Hematopoietic multipotent progenitor cell treated with erythropoietin and hydrocortisone succinate and interleukin-3 and kit ligand, for 8 days (in vitro differentiated cells): ENCODE measurements around the gene REXO1.
"Not testable (repeated sequence)": the region's sequence is repeated elsewhere in the genome, so short reads cannot be mapped to it uniquely, and the experiment has no call there.

Experiments
- DNase-seq: peaks from one replicate; pipeline ENCODE4 v3.0.0-alpha.2; 2015

The REXO1 gene

DNA sequence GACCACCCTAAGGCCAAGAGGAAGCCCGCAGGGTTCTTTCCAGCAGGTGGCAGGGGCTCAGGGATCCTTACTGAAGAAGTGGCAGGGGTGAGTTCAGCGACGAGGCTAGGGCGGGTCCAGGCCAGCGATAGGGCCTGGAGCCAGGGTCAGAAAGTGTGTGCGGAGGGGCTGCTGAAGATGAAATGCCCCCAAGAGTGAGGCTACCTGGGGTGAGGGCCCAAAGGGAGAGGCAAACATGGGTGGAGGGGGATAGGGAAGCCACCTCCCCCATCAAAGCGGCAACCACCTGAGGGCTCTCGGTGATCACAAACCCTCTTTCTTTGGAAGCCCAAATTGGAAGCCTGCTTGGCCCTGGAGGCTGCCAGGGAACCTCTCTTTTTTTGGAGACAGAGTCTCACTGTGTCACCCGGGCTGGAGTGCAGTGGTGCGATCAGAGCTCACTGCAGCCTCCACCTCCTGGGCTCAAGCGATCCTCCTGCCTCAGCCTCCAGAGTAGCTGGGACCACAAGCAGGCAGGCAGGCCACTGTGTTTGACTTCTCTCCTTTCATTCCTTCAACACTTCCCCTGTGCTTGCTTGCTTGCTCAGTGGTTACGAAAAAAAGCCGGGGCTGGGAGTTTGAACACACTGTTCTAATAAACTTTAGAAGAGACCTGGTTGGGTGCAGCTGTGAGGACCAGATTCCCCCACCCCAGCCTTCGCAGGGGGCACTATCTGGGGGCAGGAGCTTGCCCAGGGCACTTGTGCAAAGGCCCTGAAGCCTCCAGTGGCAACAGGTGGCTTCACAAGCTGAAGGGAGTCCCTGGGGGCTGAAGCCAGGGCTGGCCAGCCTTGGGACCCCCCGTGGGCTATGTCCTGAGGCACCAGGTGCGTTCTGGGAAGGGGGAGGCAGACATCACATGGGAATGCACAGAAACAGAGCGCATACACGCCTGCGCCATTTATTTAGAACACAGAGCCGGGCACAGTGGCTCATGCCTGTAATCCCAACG, 34.8 kb downstream of the REXO1 start:
- no peak for DNase-seq

DNA sequence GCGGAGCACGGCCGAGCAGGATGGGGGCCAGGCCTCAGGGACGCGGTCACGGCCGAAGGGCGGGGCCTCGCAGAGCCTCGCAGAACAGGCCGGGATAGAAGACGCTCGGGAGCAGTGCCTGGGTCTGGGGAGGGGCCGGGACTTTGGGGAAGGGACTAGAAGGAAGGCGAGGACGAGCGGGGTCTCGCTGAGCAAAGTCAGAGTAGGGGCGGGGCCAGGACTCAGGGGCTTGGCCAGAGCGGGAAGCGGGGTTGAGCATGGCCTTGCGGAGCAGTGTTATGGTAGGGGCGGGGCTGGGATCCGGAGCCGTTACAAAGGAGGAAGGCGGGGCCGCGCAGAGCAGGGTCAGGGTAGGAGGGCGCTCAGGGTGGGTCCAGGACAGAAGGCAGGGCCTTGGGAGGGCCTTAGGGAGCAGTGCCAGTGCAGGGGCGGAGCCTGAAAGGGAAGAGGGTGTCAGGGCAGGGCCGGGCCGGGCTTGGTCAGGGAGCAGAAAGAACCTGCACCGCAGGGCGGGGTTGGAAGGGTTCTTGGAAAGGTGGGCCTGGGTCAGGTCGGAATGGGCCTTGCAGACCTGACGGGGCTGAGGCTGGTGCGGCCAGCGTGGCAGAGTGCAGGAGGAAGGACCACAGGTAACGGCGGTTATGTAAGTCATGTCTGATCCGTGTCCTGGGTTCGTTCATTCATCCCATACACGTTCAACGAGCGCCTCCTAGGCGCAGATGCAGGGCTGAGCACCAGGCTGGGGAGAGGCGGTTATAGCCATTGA, 35.7 kb downstream of the REXO1 start:
- DNase-seq, result peak; percentile 99

DNA sequence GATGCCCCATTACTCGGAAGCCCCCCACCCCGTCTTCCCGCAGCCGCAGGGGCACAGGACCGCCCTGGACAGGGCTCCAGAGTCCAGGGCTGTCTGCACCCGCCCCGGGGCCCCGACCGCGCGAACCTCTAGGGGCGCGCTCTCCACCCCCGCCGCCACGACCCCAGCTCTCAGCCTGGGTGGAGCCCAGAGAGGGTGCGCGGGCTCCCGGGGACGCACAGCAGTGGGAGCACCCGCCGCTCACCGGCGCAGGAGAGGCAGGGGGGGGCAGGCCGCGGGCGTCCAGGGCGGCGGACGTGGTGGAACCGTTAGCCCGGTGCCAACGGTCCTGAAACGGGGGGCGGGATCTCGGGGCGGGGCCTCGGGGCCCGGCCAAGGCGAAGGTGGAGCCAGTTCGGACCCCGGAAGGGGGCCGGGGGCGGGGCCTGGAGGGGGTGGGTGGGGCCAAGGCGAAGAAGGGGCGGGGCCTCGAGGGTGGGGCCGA, 36.3 kb downstream of the REXO1 start, which contains the start of gene ATP8B3:
Gene ATP8B3, minus strand, starts transcription at position 335 of the 484 bp plus-strand sequence. CDS start 540 bp downstream, outside the sequence.
- no peak for DNase-seq

DNA sequence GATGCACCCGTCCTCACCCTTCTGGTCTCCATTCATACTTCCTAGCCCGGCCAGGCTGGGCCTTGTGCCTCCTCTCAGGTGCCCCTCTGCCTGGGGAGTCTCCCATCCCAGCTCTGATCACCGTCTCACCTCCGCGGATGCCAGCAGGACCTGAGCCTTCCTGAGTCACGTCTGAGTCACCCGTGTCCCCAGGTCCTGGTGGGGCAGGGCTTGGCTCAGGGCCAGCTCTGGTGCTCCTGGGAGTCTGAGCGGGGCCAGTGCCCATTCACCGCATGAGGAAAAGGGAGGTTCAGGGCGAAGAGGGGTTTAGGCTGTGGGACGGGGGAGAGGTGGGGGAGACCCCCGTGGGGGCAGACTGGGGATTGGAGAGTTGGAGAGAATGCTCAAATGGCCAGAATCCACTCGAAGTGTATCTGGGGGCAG, 36.8 kb downstream of the REXO1 start:
- DNase-seq, result peak; percentile 80

DNA sequence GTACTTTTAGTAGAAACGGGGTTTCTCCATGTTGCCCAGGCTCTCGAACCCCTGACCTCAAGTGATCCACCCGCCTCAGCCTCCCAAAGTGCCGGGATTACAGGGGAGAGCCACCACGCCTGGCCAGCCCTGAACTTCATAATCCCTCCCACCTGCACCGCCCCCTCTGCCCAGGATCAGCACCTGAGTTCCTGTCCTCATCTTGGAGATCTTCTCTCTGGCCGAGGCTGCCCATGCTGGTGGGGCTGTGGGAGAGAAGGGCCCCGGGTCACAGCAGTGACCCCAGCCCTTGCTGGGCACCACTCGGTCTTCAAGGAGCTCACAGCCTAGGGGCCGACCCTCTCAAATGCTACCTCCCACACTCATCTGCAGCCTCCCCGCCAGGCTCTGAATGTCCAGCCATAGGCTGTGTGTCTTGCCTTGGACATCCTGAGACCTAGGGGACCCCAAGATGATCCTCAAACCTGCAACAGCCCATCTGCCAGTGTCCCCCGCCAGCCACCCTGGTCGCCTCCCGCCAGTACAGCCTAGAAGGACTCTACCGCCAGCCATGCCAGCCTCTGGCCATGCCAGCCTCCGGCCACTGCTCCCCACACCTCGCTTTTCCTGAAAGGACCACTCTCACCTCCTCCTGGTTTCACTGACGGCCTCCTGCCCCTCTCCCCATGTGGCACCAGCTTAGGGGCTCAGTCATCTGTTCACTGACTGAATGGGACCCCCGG, 37.7 kb downstream of the REXO1 start:
- no peak for DNase-seq

DNA sequence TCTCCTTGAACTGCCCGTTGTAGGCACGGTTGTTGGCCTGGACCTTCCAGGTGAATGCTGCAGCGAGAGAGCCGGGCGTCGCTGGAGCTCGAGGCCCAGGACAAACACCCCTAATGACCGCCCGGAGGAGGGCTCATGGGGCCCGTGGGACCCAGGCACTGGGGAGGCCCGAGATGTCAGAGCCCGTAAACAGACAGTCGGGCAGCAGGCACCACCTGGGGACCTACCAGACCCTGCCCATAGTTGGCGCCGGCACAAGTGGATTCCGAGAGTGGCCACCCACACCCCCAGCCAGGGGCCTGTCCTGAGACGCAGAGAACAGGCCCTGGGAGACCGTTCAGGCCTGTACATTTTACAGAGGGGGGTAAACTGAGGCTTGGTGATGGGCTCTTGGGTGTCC, 38.6 kb downstream of the REXO1 start:
- DNase-seq, result no peak

DNA sequence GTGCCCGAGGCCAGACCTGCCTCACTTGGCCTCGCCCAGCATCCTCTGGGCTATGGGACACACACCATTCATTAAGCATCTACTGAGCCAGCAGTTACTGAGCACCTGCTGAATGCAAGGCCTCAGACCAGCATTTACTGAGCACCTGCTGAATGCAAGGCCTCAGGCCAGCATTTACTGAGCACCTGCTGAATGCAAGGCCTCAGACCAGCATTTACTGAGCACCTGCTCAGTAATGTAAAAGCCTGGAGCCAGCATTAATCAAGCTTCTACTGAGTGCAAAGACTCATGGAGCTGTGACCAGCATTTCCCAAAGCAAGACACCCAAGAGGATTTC, 39.9 kb downstream of the REXO1 start:
- DNase-seq, result no peak

DNA sequence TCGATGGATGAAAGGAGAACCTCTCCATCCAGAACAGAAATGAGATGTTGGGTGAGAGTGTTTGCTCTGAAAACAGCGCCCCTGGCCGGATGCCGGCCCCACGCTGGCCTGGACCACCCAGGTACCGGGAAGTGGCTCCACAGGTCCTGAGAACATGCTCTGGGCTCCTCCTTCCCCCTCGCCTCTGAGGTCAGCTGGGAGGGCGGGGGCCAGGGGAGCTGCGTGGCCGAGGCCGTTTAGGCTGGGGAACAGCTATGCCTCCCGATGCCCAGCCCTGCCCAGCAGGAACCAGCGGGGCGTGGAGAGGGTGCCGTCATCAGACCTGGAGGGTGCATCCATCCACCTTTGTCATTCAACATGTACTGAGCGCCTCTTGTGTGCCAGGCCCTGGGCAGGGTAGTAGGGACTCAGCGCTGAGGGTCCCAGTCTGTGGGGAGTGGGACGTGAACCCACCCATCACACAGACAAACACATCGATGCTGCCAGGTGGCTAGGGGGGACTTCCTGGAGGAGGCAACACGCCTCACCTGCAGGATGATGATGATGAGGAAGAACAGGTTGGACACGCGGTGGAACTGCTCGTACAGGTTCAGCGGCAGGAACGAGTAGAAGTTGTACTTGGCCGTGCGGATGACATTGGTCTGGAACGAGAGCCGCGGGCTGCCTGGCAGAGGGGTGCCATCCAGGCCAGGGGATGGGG, 40.4 kb downstream of the REXO1 start:
- DNase-seq, result no peak

DNA sequence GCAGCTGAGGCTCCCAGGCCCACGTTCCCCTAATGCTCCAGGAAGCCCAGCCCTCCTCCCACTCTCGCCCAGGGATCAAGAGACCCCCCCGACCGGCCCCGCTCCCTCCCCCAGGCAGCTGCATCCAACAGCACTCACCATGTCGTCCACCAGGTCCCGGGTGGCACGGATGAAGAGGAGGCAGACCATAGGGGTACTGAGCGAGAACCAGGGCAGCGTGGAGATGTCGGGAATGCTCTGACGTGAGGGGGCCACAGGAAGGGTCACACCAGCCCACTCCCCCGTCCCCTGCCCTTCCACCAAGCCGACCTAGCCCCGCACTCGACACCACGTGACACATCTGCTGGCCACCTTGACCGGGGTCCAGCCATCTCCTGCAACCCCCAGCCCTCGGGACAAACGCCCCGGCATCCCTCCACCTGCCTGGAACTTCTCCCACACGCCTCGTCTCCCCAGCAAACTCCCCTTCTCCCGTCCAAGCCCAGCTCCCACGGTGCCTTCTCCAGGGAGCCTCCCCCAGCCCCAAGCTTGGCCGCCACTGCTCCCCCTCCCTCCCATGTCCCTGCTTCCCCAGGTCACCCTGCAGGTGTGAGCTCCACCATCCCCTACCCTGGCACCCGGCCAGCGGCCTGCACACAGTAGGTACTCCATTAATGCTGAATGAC, 41.1 kb downstream of the REXO1 start:
- DNase-seq, result no peak

DNA sequence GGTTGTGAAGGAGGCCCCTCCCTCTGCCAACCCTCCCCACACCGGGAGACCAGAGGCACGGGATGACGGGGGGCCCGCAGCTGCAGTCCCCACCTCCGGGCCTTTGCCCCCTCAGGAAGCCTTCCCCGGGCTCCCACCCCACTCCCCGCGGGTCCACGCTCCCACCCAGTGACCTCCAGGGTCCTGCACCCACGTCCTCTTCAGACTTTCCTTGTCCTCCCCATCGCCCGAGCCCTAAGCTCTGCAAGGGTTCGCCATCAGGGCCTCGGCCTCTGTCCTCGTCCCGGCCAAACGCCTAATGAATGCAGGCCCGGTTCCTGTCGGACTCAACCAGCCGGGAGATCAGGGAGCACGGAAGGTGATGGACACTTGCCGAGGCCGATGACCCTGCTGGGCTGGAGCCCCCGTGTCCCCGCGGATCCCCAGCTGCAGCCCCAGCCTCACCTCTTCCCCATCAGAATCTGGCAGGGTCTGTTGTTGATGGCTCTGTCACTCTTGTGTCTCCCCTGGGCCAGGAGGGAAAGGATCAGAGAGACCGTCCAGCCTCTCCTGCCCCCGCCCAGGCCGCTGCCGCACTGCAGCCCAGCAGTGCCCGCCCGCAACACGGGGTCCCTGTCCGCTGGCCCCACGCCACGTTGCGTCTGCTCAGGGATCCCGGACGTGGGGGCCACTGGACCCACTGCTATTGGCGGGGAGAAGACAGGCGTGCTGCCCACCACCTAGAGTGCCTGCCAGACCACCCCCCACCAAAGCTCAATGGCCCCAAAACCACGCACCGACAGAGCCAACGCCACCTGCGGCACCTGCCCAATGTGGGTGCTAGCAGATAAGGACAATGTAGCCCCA, 41.9 kb downstream of the REXO1 start:
- no peak for DNase-seq

DNA sequence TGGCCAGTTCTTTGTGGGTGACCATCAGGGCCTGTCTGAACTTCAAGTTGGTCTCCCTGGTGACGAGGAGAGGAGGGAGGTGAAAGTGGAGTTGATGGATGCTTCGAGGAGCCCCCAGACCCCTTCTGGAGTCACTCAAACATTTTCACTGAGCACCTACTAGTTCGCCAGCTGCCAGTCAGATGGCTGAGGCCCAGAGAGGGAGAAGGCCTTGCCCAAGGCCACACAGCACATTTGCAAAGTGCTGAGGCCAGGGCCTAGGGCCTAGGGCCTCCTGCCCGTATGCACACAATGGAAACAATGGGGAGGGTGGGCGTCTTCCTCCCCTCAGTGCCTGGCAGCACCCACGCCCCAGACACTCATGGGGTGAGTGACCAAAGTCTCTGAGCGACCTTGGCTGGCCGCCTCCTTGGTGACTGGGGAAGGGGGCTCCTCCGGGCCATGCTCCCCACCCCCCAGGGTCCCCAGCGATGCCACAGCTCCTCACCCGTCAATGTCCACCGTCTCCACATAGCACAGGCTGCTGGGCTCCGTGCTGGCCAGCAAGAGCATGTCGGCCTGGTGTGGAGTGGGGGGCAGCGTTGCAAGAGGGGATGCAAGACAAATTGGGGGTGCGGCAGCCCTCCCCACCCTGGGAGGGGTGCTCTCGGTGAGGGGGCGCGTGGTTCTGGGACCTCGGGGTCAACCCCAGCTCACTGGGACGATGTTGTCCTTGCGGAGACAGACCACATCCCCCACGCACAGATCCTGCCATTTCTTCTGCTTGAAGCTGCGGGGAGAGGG, 42.7 kb downstream of the REXO1 start:
- no peak for DNase-seq

DNA sequence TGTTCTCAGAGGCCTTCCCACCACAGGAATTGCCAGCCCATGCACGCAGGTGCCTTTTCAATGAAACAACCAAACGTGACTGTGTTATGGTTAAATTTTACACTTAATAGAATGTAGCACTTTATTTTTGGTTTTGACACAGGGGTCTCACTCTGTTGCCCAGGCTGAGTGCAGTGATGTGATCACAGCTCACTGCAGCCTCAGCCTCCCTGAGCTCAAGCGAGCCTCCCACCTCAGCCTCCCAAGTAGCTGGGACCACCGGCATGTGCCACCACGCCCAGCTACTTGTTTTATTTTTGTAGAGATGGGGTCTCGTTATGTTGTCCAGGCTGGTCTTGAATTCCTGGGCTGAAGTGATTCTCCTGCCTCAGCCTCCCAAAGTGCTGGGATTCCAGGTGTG, 43.4 kb downstream of the REXO1 start:
- DNase-seq, result no peak

DNA sequence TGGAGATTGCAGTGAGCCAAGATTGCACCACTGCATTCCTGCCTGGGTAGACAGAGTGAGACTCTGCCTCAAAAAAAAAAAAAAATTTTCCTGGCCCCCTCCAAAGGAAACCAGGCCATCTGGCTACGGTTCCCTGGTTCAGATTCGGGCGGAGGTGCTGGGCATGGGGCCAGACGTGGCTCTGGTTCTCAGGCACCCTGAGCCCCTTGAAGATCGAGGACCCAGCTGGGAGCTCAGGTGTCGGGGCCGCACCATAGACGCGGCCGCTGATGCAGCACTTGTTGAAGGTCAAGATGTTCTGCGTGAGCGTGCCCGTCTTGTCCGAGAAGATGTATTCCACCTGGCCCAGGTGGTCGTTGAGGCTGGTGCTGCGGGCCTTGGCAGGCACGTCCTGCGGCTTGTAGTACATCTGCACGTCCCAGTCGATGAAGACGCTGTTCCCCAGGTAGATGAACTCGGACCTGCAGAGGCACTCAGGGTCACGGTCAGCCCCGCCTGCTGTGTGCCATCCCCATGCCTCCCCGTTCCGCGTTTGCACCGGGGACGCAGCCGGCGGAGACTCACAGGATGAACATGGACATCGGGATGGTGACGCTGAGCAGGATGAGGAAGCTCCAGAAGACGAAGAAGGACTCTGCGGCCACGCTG, 48.5 kb downstream of the REXO1 start:
- no peak for DNase-seq

DNA sequence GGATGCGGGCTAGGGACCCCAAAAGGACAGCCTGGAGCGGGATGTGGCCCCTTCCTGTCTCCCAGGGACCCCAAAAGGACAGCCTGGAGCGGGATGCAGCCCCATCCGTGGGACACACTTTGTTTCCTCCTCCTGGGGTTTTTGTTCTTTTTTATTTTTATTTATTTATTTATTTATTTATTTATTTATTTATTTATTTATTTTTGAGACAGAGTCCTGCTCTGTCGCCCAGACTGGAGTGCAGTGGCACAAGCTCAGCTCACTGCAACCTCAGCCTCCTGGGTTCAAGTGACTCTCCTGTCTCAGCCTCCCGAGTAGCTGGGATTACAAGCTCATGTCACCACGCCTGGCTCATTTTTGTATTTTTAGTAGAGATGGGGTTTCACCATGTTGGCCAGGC, 51.0 kb downstream of the REXO1 start:
- DNase-seq, result not testable (repeated sequence)

DNA sequence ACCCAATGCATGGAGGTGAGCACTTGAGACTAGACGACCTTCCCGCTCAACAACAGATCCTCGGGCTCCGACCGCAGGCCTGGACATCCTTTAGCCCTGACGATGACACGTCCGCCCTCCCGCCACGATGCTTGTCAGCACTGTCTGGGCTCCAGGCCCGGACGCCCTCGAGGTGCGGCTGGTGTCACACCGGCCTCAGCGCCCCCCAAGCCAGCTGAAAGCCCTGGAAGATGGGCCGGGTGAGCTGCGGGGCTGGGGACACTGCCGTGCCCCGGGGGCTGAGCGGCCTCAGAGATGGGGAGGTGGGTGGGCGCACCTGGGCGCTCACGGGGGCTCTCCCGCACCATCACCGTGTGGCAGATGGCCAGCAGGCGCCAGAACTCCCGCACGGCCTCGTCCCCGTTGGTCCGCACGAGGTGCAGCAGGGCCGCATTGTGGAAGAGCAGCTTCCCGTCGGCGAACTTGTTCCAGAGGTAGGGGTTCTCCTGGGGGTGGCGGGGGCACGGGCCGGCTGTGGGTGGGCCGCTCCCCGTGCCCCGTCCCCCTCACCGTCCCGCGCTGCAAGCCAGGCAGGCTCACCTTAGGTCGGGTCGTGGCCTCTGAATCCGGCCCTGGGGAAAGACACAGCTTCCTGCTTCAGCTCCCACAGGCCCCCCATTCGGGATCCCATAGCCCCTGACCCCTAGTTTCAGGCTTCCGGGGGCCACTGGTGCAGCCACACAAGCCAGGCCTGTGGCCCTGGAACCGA, 51.7 kb downstream of the REXO1 start:
- DNase-seq, result no peak

DNA sequence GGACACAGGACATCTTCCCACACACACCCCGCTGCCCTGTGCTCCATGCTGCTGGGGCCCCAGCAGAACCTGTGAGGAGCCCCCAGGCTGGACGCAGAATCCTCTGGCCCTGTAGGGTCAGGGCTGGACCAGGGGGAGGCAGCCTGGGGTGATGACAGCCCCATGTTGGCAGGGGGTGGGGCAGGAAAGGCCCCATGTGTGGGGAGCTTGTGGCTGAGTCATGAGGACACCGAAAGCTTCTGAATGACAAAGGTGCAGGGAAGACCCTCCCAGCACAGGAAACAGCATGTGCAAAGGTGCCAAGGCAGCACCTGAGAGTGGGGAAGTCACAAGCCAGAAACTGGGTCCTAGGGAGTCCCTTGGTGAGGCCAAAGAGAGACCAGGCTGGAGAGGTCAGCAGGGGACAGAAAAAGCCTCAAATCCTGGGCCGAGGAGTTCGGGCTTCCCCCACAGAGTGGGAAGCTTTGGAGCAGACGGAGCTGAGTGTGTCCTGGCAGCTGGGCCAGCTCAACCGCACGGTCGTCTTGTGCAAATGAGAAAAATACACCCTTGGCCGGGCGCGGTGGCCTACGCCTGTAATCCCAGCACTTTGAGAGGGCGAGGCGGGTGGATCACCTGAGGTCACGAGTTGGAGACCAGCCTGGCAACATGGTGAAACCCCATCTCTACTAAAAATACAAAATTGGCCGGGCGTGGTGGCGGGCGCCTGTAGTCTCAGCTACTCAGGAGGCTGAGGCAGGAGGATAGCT, 53.7 kb downstream of the REXO1 start:
- no peak for DNase-seq

DNA sequence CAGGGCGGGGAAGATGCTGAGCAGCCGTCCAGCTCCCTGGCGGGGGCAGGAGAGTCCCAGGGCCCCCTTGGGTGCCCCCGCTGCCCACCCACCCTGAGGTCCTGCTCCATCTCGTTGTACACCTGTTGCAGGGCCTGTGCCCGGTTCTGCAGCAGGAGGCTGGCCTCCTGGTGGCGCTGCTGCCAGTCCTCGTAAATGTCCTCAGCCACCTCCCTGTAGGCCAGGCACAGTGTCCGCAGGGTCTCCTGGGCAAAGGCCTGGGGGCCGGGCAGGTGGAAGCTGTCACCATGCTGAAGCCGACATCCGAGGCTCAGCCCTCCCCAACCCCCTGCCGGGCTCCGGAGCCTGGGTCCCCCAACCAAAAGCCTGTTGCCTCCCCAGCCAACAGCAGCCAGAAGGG, 56.4 kb downstream of the REXO1 start:
- DNase-seq, result no peak
